A673 (cell line): ENCODE data around the gene MYO1D. TPM values are rescaled to one million over a fixed set of nuclear protein-coding genes. Genes with fewer than 3 reads are reported as not detected.
A peak's percentile ranks its signal among the peaks of the same experiment; 100 is the strongest.

Experiments
- BruUV-seq: library from RNA; stranded (reverse); fragments of 400-500 nt; replicated peaks from 2 replicates; lab custom pipeline; 2021; lab: Mats Ljungman, UMichigan
- CTCF ChIA-PET: fragments of 300-600 bp; sonication (Branson Sonifier 250); formaldehyde crosslinking; loops from one replicate; lab custom pipeline; 2022; ENCODE audit warnings: antibody characterized with exemption; lab: Charles Lee
- POLR2A ChIA-PET: fragments of 300-600 bp; sonication (Branson Sonifier 250); formaldehyde crosslinking; loops from one replicate; lab custom pipeline; 2022; ENCODE audit warnings: antibody characterized with exemption; ENCODE audit not compliant: low non-redundant PET; lab: Charles Lee
- DNase-seq: peaks from one replicate; pipeline ENCODE4 v3.0.0-alpha.2; 2015; ENCODE audit warnings: low spot score
- H3K27ac ChIP-seq: fragments of 200-600 bp; sonication (generic); 2 replicates; pipeline ENCODE4 v1.5.1; 2016; ENCODE audit warnings: mixed run types, low read depth, mild to moderate bottlenecking, mixed read lengths, antibody characterized with exemption, low read length; ENCODE audit not compliant: poor library complexity, severe bottlenecking
- H3K27me3 ChIP-seq: fragments of 200-600 bp; sonication (generic); replicated peaks from 2 replicates; pipeline ENCODE4 v1.6.1; 2017; ENCODE audit warnings: mixed run types, low read depth, mild to moderate bottlenecking, mixed read lengths, antibody characterized with exemption, low read length; ENCODE audit not compliant: insufficient read depth, poor library complexity
- H3K36me3 ChIP-seq: fragments of 200-600 bp; sonication (generic); 2 replicates; pipeline ENCODE4 v1.6.1; 2016; ENCODE audit warnings: mixed run types, mild to moderate bottlenecking, mixed read lengths, antibody characterized with exemption, low read length; ENCODE audit not compliant: insufficient read depth, poor library complexity, severe bottlenecking
- H3K4me1 ChIP-seq: fragments of 200-600 bp; sonication (generic); 2 replicates; pipeline ENCODE4 v1.6.1; 2017; ENCODE audit warnings: mixed run types, mild to moderate bottlenecking, mixed read lengths, antibody characterized with exemption, low read length; ENCODE audit not compliant: insufficient read depth, poor library complexity, severe bottlenecking
- H3K4me3 ChIP-seq: fragments of 200-600 bp; sonication (generic); 2 replicates; pipeline ENCODE4 v1.5.1; 2016; ENCODE audit warnings: low read depth, mixed run types, mild to moderate bottlenecking, mixed read lengths, low read length; ENCODE audit not compliant: poor library complexity, severe bottlenecking
- H3K9me3 ChIP-seq: fragments of 200-600 bp; sonication (generic); 2 replicates; pipeline ENCODE4 v1.6.1; 2016; ENCODE audit warnings: mixed run types, low read depth, mild to moderate bottlenecking, mixed read lengths, antibody characterized with exemption, low read length; ENCODE audit not compliant: poor library complexity, severe bottlenecking
- EZH2 ChIP-seq: fragments of 200-600 bp; sonication (generic); IDR thresholded peaks from 2 replicates; pipeline ENCODE4 v1.6.1; 2017; ENCODE audit warnings: borderline replicate concordance, low read depth, mild to moderate bottlenecking, mixed read lengths, antibody characterized with exemption, low read length; ENCODE audit not compliant: poor library complexity, severe bottlenecking
- intact Hi-C: fragments of 100-400 bp; cut with micrococcal nuclease; formaldehyde crosslinking; loops from one replicate; pipeline ENCODE4 v1.10.0; 2022; ENCODE audit not compliant: unreplicated experiment
- total RNA-seq: library from RNA; stranded (reverse); gene quantifications from 2 replicates; pipeline ENCODE4 v1.2.3, GENCODE V29; 2021
- TF ChIP-seq, protein P1 (sequence below): fragments of 300-800, 200-600 bp; sonication (generic); conservative IDR thresholded peaks from 2 replicates; pipeline ENCODE4 v1.5.1; 2017; ENCODE audit warnings: low read depth, mild to moderate bottlenecking, antibody characterized with exemption, low read length, moderate library complexity, mixed read lengths

Gene MYO1D
- total RNA-seq, 1 experiment from 2014 or later = 10.4 TPM

DNA sequence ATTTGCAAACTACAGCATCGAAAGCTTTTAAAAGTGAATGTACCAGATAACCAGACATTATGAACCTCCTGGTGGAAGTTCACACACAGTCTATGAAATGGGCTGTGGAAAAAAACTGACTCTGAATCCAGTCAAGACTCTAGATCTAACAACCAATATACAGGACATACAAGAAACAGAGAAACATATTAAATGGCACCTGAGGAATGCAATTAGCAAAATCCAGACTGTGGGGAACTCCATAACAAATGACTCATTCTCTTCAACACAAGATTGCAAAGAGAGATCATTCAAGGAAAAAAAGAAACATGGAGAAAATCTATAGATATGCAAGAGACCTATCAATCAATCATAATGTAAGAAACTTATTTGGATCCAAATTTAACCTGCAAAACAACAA lies 119.0 kb downstream of the MYO1D start:
- intact Hi-C loops = loop anchor here (5.0 kb wide), 1 partner anchor 276 kb away; no protein-coding TSS in a partner anchor
- no peaks in the 10 kb centered on the region for H3K9me3 ChIP-seq
- TF ChIP-seq, protein P1, sequence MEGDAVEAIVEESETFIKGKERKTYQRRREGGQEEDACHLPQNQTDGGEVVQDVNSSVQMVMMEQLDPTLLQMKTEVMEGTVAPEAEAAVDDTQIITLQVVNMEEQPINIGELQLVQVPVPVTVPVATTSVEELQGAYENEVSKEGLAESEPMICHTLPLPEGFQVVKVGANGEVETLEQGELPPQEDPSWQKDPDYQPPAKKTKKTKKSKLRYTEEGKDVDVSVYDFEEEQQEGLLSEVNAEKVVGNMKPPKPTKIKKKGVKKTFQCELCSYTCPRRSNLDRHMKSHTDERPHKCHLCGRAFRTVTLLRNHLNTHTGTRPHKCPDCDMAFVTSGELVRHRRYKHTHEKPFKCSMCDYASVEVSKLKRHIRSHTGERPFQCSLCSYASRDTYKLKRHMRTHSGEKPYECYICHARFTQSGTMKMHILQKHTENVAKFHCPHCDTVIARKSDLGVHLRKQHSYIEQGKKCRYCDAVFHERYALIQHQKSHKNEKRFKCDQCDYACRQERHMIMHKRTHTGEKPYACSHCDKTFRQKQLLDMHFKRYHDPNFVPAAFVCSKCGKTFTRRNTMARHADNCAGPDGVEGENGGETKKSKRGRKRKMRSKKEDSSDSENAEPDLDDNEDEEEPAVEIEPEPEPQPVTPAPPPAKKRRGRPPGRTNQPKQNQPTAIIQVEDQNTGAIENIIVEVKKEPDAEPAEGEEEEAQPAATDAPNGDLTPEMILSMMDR = no peak
- TF ChIP-seq EZH2 = no peak

DNA sequence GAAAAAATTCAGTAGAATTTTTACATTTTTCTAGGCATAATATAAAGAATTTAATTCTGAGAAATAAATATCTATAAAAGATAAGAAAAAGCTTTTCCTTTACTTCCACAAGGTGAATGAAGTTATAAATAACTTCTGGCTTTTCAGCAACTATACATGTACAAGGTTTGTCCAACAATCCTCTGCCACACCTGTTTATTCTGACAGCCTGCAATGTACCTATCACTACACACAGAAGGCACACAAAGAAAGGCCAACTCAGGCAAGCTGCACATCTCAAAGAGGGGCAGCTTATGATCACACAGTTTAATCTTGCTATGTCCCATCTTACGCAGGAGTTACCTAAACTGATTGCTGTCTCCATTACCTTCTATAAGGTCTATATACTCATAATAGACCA lies 120.2 kb downstream of the MYO1D start:
- TF ChIP-seq, protein P1 = no peak
- no peak for TF ChIP-seq EZH2
- Histone ChIP-seq H3K9me3 (no peaks in the 10 kb centered on the region), H3K27ac (no peak overlapping the region), H3K27me3 (no peaks in the 10 kb centered on the region), H3K4me1 (no peaks in the 10 kb centered on the region), H3K4me3 (no peak overlapping the region), H3K36me3 (no peaks in the 10 kb centered on the region)
- BruUV-seq = no TSS peak
- POLR2A ChIA-PET = no interaction called here
- DNase-seq = no peak
- intact Hi-C loops = loop anchor here (5.0 kb wide), 1 partner anchor 274 kb away; no protein-coding TSS in a partner anchor
- CTCF ChIA-PET = no interaction called here

More for the DNA sequence above, 119.0 kb downstream of the MYO1D start:
- Histone ChIP-seq H3K27me3 (no peaks in the 10 kb centered on the region), H3K36me3 (no peaks in the 10 kb centered on the region), H3K4me1 (no peaks in the 10 kb centered on the region), H3K4me3 (no peak overlapping the region), H3K27ac (no peak overlapping the region)
- CTCF ChIA-PET = no interaction called here
- DNase-seq = no peak
- POLR2A ChIA-PET = no interaction called here
- BruUV-seq = no TSS peak

DNA sequence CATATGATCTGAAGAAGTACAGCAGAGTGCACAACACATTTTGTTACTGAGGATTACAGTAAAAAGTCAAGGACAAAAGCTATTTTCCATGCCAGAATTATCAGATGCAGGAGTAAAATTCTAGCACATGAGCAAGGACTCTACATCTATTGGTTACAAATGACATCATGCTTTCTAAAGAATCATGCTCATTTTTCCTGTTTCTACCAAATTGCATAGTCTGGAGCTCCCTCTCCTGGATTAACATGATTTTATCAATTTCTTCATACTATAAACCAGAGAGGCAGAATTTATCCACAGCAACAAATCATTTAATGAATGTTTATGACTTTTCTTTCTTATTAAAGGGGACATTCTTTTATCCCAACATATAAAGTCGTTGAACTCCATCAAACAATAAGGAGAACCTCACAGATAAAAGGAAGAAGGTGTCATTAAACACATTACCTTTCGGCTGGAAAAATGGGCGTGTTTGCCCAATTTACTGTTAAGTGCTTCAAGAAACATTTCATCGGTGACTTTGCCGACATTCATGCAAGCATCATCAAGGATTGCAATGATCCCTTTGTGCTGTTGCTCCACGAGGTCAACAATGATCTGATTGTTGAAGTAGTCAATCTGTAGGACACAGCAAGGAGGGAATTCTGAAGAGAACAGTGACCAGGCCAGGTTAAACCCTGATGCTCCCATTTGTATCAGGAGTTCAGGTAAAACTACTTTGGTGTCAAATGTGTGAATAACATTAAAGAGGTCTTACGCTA lies 121.7 kb downstream of the MYO1D start:
- no peak for TF ChIP-seq EZH2
- TF ChIP-seq, protein P1 = peak; percentile 49
- Histone ChIP-seq H3K27ac (no peak overlapping the region), H3K9me3 (no peaks in the 10 kb centered on the region), H3K4me1 (no peaks in the 10 kb centered on the region), H3K4me3 (no peak overlapping the region), H3K36me3 (no peaks in the 10 kb centered on the region), H3K27me3 (no peaks in the 10 kb centered on the region)
- intact Hi-C loops = loop anchor here (1.0 to 5.0 kb wide), 3 partner anchors 96 to 294 kb away; no protein-coding TSS in a partner anchor
- ChIA-PET POLR2A (no interaction called here), CTCF (no interaction called here)
- peak; percentile 64 for DNase-seq
- BruUV-seq = no TSS peak
